KMS-11 (cell line): ENCODE data around the gene ITGA1.

Experiments used
- H2AFZ ChIP-seq: fragments of 200-600 bp; sonication (generic); 2 replicates; pipeline ENCODE4 v1.6.1; 2016; ENCODE audit warnings: antibody characterized with exemption, mixed run types, low read depth
- H3K27ac ChIP-seq: fragments of 200-600 bp; sonication (generic); 2 replicates; pipeline ENCODE4 v1.6.1; 2016; ENCODE audit warnings: mild to moderate bottlenecking, mixed run types
- H3K27me3 ChIP-seq: fragments of 200-600 bp; sonication (generic); 2 replicates; pipeline ENCODE4 v1.6.1; 2017; ENCODE audit warnings: mild to moderate bottlenecking, low read depth, mixed run types, moderate library complexity; ENCODE audit not compliant: insufficient read depth
- H3K36me3 ChIP-seq: fragments of 200-600 bp; sonication (generic); 2 replicates; pipeline ENCODE4 v1.6.1; 2017; ENCODE audit warnings: mild to moderate bottlenecking, mixed run types; ENCODE audit not compliant: insufficient read depth
- H3K4me1 ChIP-seq: fragments of 200-600 bp; sonication (generic); 2 replicates; pipeline ENCODE4 v1.6.1; 2016; ENCODE audit warnings: mild to moderate bottlenecking, low read depth, mixed run types; ENCODE audit not compliant: poor library complexity, severe bottlenecking
- H3K4me2 ChIP-seq: fragments of 200-600 bp; sonication (generic); 2 replicates; pipeline ENCODE4 v1.7.0; 2016; ENCODE audit warnings: mild to moderate bottlenecking, mixed run types
- H3K4me3 ChIP-seq: fragments of 200-600 bp; sonication (generic); IDR thresholded peaks from 2 replicates; pipeline ENCODE4 v1.6.1; 2017; ENCODE audit warnings: low read depth, low read length, mixed read lengths; ENCODE audit not compliant: insufficient read depth
- H3K79me2 ChIP-seq: fragments of 200-600 bp; sonication (generic); 2 replicates; pipeline ENCODE4 v1.6.1; 2016; ENCODE audit warnings: low read depth, mixed run types; ENCODE audit not compliant: insufficient read depth
- H3K9ac ChIP-seq: fragments of 200-600 bp; sonication (generic); 2 replicates; pipeline ENCODE4 v1.6.1; 2016; ENCODE audit warnings: mild to moderate bottlenecking, mixed run types
- H4K20me1 ChIP-seq: fragments of 200-600 bp; sonication (generic); 2 replicates; pipeline ENCODE4 v1.6.1; 2016; ENCODE audit warnings: mild to moderate bottlenecking, mixed run types; ENCODE audit not compliant: insufficient read depth
- TF ChIP-seq, protein P1 (sequence below): fragments of 200-600 bp; sonication (generic); conservative IDR thresholded peaks from 2 replicates; pipeline ENCODE4 v1.6.1; 2017; ENCODE audit warnings: low read depth, mild to moderate bottlenecking, antibody characterized with exemption, low read length, moderate library complexity, mixed read lengths

Gene ITGA1

DNA sequence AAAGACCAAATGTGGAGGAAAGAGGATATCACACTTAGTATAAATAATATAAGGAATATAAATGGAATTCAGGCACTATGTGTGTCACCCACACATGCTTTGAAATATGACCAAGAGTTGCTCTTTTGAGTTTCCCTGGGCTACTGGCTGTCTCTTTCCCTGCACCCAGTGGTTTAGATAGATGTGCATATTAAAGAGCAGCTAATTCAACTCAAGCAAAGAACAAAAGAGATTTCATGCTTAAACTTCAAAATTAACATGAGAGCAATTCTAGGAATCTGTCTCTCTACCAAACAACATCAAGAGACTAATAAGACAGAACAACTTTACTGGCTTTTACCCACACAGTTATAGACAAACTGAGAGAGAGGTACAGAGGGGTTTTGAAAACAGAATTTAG lies 38.0 kb upstream of the ITGA1 start:
- TF ChIP-seq, protein P1, sequence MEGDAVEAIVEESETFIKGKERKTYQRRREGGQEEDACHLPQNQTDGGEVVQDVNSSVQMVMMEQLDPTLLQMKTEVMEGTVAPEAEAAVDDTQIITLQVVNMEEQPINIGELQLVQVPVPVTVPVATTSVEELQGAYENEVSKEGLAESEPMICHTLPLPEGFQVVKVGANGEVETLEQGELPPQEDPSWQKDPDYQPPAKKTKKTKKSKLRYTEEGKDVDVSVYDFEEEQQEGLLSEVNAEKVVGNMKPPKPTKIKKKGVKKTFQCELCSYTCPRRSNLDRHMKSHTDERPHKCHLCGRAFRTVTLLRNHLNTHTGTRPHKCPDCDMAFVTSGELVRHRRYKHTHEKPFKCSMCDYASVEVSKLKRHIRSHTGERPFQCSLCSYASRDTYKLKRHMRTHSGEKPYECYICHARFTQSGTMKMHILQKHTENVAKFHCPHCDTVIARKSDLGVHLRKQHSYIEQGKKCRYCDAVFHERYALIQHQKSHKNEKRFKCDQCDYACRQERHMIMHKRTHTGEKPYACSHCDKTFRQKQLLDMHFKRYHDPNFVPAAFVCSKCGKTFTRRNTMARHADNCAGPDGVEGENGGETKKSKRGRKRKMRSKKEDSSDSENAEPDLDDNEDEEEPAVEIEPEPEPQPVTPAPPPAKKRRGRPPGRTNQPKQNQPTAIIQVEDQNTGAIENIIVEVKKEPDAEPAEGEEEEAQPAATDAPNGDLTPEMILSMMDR: no peak
- no peaks in the 10 kb centered on the region for H3K79me2 ChIP-seq
- no peak overlapping the region for H3K27ac ChIP-seq
- H3K4me2 ChIP-seq: no peak overlapping the region
- H3K27me3 ChIP-seq: no peaks in the 10 kb centered on the region
- H3K4me1 ChIP-seq: no peaks in the 10 kb centered on the region
- no peak overlapping the region for H2AFZ ChIP-seq
- no peaks in the 10 kb centered on the region for H3K36me3 ChIP-seq
- no peaks in the 10 kb centered on the region for H4K20me1 ChIP-seq
- no peak overlapping the region for H3K4me3 ChIP-seq
- H3K9ac ChIP-seq: no peak overlapping the region

DNA sequence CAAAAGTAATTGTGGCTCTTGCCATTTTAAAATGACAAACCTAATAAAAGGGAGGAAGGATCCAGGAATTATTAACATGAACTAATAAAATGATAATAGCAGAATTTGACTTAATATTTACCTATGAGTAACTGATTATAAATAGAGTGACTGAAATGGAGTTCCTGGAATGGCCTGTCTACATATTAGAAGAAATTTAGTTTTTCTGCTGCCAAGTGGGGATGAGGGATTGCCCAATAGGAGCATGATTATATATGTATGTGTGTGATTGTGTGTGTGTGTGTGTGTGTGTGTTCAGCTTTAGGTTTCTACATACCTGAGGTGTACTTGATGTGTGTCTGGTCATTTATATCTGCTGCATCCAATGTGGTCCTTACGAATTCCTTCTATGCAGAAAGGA lies 36.6 kb upstream of the ITGA1 start:
- TF ChIP-seq, protein P1: no peak
- Histone ChIP-seq H3K36me3 (no peaks in the 10 kb centered on the region), H3K9ac (no peak overlapping the region), H3K79me2 (no peaks in the 10 kb centered on the region), H3K4me3 (no peak overlapping the region), H3K4me1 (no peaks in the 10 kb centered on the region), H3K27me3 (no peaks in the 10 kb centered on the region), H2AFZ (no peak overlapping the region), H3K4me2 (no peak overlapping the region), H3K27ac (no peak overlapping the region), H4K20me1 (no peaks in the 10 kb centered on the region)

DNA sequence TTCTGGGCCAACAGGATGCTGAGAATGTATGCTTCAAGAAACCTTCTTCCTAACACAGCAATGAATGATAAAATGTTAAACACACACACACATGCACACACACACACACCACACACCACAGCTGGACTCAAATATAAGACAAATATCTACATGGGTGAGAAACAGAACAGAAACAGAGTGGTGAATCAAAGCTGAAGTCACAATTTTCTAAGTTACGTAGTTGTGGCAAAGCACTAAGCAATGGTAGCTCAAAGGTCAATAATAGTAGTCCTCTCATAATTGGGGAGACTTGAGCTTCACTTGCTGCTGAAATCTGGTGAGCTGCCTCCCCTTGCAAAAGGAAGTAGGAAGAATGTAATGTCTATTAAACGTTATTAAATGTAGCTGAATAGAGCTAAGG lies 33.7 kb upstream of the ITGA1 start:
- H3K9ac ChIP-seq: no peak overlapping the region
- TF ChIP-seq, protein P1: no peak
- no peaks in the 10 kb centered on the region for H3K27me3 ChIP-seq
- no peaks in the 10 kb centered on the region for H4K20me1 ChIP-seq
- H3K36me3 ChIP-seq: no peaks in the 10 kb centered on the region
- H3K27ac ChIP-seq: no peak overlapping the region
- no peak overlapping the region for H3K4me3 ChIP-seq
- no peak overlapping the region for H3K4me2 ChIP-seq
- H3K4me1 ChIP-seq: no peaks in the 10 kb centered on the region
- no peak overlapping the region for H2AFZ ChIP-seq
- no peaks in the 10 kb centered on the region for H3K79me2 ChIP-seq

DNA sequence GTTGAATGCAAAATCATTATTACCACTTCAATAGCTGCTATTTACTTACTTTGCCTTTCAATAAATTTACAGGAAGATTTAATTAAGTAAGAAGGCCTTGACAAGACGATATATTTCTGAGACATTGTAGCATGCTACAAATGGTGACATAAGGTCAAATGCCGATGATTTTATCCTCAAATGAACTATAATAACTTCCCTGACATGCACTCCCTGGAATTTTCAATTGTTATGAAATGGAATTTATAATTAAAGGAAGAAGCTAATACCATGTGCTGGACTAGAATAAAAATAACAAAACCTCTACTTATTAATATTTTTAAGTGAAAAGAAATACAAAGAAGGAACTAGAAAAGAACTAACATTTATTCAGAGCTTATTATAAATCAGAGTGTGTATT lies 30.2 kb upstream of the ITGA1 start:
- H3K9ac ChIP-seq: no peak overlapping the region
- H3K36me3 ChIP-seq: no peaks in the 10 kb centered on the region
- H3K4me1 ChIP-seq: no peaks in the 10 kb centered on the region
- no peak overlapping the region for H3K4me2 ChIP-seq
- H3K27me3 ChIP-seq: no peaks in the 10 kb centered on the region
- no peak overlapping the region for H3K27ac ChIP-seq
- H3K79me2 ChIP-seq: no peaks in the 10 kb centered on the region
- no peak overlapping the region for H2AFZ ChIP-seq
- no peak overlapping the region for H3K4me3 ChIP-seq
- H4K20me1 ChIP-seq: no peaks in the 10 kb centered on the region
- TF ChIP-seq, protein P1: no peak

DNA sequence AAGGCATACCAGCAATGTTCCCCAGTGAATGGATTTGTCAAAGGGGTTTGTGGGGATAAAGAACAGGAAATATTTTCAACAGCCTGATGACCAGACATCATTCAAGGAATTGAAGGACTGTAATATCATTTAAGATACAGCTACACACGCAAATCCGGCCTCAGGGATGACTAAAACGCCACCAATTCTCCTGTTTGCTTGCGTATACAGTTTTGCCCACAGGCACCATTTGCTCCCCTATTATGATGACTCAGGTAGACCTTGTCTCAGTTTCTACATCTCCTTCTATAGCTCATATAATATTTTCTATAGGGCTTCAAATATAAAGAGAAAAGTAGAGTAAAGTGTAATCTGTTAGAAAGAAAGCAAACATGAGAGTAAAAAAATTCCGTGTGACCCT lies 29.7 kb upstream of the ITGA1 start:
- H3K27ac ChIP-seq: no peak overlapping the region
- H3K9ac ChIP-seq: no peak overlapping the region
- H3K79me2 ChIP-seq: no peaks in the 10 kb centered on the region
- no peak overlapping the region for H3K4me3 ChIP-seq
- no peak overlapping the region for H3K4me2 ChIP-seq
- H3K4me1 ChIP-seq: no peaks in the 10 kb centered on the region
- no peaks in the 10 kb centered on the region for H4K20me1 ChIP-seq
- TF ChIP-seq, protein P1: no peak
- H2AFZ ChIP-seq: no peak overlapping the region
- H3K36me3 ChIP-seq: no peaks in the 10 kb centered on the region
- no peaks in the 10 kb centered on the region for H3K27me3 ChIP-seq
